ENCODE data around the gene AOC2.

The AOC2 gene

DNA sequence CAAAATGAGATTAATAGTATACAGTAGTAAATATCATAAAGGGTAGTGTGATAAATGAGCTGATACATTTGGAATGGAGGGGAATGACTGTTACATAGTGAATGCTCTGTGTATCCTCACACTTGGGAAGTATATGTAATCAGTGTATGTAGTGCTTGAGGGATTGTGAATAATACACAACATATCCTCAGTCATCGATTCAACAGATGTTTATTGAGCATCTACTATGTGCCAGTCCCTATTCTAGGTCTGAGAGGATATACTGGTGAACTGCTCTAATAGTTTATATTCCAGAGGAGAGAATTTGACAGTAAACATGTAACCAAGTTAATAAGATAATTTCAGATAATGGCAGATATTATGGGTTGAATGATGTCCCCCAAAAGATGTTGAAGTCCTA is 16.9 kb upstream of the AOC2 start:
- DNase-seq: no peak
- H3K27me3 Mint-ChIP-seq (ENCODE audit: low read depth, poor library complexity): peaks cover 53% of the 10 kb centered on the region
- H3K27ac Mint-ChIP-seq: no peak overlapping the region
- TF ChIP-seq, protein P1, sequence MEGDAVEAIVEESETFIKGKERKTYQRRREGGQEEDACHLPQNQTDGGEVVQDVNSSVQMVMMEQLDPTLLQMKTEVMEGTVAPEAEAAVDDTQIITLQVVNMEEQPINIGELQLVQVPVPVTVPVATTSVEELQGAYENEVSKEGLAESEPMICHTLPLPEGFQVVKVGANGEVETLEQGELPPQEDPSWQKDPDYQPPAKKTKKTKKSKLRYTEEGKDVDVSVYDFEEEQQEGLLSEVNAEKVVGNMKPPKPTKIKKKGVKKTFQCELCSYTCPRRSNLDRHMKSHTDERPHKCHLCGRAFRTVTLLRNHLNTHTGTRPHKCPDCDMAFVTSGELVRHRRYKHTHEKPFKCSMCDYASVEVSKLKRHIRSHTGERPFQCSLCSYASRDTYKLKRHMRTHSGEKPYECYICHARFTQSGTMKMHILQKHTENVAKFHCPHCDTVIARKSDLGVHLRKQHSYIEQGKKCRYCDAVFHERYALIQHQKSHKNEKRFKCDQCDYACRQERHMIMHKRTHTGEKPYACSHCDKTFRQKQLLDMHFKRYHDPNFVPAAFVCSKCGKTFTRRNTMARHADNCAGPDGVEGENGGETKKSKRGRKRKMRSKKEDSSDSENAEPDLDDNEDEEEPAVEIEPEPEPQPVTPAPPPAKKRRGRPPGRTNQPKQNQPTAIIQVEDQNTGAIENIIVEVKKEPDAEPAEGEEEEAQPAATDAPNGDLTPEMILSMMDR (IDR thresholded peaks at IDR 0.05): no peak
- H3K9me3 Mint-ChIP-seq: no peaks in the 10 kb centered on the region
- H3K4me1 Mint-ChIP-seq: peaks cover 17% of the 10 kb centered on the region
- H3K36me3 Mint-ChIP-seq (ENCODE audit: low read depth): no peaks in the 10 kb centered on the region
- H3K4me3 Mint-ChIP-seq: no peak overlapping the region

DNA sequence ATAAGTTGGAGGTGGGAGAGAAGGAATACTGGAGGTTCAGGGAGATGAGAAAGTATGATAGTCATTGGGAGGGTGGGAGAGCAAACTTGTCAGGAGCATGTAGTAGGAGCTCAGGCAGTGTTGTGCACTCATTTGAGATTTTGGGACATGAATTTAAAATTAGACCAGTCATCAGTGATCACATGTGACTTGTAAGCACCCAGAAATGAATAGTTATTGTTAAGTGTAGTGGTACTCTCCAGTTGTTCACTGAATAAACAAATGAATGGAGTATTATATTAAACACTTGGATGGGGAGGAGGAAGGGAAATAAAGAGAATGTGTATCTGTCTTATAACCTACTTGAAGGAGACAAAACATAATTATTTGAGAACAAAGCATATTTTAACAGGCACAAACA is 13.4 kb upstream of the AOC2 start:
- Mint-ChIP-seq H3K27me3 (ENCODE audit: low read depth, poor library complexity) (peaks cover 45% of the 10 kb centered on the region), H3K4me3 (peak overlapping the region; percentile 3), H3K4me1 (peaks cover 24% of the 10 kb centered on the region), H3K27ac (no peak overlapping the region), H3K9me3 (no peaks in the 10 kb centered on the region), H3K36me3 (ENCODE audit: low read depth) (peaks cover 22% of the 10 kb centered on the region)
- no peak for DNase-seq
- TF ChIP-seq, protein P1 (IDR thresholded peaks at IDR 0.05): no peak

DNA sequence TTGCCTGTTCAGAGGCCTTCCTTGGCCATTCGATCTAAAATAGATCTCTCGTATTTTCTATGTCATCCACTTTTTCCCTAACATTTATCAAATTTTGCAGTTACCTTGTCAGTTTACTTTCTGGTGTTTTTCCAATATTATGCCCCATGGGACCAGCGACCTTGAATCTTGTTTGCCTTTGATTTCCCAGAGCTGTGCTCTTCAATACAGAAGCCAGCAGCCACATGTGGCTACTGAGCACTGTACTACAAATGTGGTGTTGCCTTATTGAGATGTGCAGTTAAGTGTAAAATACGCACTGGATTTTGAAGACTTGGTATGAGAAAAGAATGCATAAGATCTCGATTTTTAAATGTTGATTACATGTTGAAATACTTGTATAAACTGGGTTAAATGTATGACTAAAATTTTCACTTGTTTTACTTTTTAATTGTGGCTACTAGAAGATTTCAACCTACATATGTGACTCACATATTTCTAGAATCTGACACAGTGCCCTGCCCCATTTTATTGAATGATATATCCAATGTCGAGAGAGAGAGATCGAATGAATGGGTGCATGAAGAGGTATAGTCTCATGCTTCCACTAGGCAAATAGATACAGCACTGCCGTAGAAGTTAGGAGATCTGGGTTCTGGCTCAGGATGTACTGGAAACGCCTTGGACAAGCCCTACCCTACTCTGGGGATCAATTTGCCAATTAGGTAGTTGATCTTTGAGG is 12.0 kb upstream of the AOC2 start:
- Mint-ChIP-seq H3K9me3 (no peaks in the 10 kb centered on the region), H3K4me1 (peaks cover 24% of the 10 kb centered on the region), H3K4me3 (peak overlapping the region; percentile 94), H3K27ac (peak overlapping the region; percentile 99), H3K27me3 (ENCODE audit: low read depth, poor library complexity) (peaks cover 33% of the 10 kb centered on the region), H3K36me3 (ENCODE audit: low read depth) (peaks cover 29% of the 10 kb centered on the region)
- TF ChIP-seq, protein P1 (IDR thresholded peaks at IDR 0.05): no peak
- DNase-seq: no peak

DNA sequence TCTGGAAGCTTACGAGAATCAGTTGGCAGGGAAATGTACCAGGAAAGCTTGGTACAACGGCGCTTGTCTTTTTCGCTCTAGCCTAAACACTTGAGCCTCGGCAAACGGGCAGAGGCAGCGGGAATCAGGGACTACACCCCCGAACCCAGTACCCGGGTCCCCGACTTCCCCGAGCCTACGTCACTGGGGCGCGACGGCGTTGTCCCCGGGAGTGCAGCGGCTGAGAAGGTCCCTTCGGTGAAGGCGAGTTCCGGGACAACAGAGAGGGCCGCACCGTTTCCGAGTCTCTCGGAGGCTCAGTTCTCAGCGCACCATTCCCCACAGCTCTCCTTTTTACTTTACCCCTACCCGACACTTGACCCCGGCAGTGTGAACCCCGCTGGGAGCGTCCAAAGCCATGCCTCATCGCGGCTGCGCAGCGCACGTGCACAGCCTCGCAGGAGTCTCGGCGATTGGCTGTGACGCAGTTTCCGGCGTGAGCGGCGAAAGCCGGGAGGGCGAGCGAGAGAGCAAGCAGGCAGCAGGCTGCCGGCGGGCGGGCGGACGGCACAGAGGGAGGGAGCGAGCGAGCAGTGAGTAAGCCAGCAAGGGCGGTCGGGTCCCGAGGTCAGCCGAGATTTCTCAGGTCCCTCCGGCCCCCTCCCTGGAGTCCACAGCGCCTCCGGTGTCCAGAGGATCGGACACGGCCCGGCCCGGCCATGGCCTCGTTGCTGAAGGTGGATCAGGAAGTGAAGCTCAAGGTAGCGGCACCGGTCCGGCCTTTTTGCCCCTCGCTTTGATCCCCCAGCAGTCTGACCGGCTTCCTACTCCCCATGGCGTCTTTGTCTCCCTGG is 11.2 kb upstream of the AOC2 start, which contains the start of gene PSME3:
TSS of gene PSME3 (plus strand) at position 464 of the 833 bp plus-strand sequence. CDS start at position 699, 235 bp downstream.
- peaks cover 24% of the 10 kb centered on the region for H3K4me1 Mint-ChIP-seq
- peaks cover 27% of the 10 kb centered on the region for H3K27me3 Mint-ChIP-seq (ENCODE audit: low read depth, poor library complexity)
- no peaks in the 10 kb centered on the region for H3K9me3 Mint-ChIP-seq
- H3K4me3 Mint-ChIP-seq: peak within 1 kb of the TSS; percentile 94
- peak; percentile 91 for DNase-seq
- H3K36me3 Mint-ChIP-seq (ENCODE audit: low read depth): peaks cover 35% of the 10 kb centered on the region
- peak within 1 kb of the TSS; percentile 99 for H3K27ac Mint-ChIP-seq
- TF ChIP-seq, protein P1 (IDR thresholded peaks at IDR 0.05): no peak

GRCh38 chr17:42833767-42834422 is 10.5 kb upstream of the AOC2 start:
- Mint-ChIP-seq H3K27me3 (ENCODE audit: low read depth, poor library complexity) (peaks cover 19% of the 10 kb centered on the region), H3K27ac (peak overlapping the region; percentile 99), H3K4me1 (peaks cover 24% of the 10 kb centered on the region), H3K36me3 (ENCODE audit: low read depth) (peaks cover 41% of the 10 kb centered on the region), H3K9me3 (no peaks in the 10 kb centered on the region), H3K4me3 (peak overlapping the region; percentile 94)
- TF ChIP-seq, protein P1 (IDR thresholded peaks at IDR 0.05): no peak
- DNase-seq: no peak
